ENCODE data around the gene CITED2. TPM values are rescaled to one million over a fixed set of nuclear protein-coding genes. Genes with fewer than 3 reads are reported as not detected.

Gene CITED2
- total RNA-seq, 1 experiment from 2014 or later, result 110 TPM

DNA sequence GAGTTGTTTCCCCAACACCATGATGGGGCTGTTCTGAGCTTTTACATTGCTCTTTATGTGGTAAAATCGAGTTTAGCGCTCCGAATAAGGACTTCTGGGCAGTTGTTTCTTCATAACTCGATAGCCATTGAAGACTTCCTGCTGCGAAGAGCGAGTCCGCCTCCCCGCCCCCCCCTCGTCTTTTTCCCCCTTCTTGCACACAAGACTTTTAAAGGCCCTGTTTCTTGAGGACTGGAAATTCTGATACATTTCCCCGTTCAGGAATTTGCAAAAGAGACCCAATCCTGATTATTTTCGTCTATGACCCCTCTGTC lies 1.5 kb upstream of the CITED2 start:
- Mint-ChIP-seq H3K9me3 (peaks cover 3 to 12% of the 10 kb centered on the region in 2 experiments; a peak in 4 of 5 replicates), H3K4me3 (peak overlapping the region; percentile 94 to 99), H3K36me3 (ENCODE audit: insufficient read depth in 1 of 3, low read depth in 3 of 3) (peaks cover 26 to 35% (median 32%) of the 10 kb centered on the region in 3 experiments), H3K27me3 (ENCODE audit: low read depth) (no peaks in the 10 kb centered on the region; the same call in 1 of the 2 replicates), H3K4me1 (peaks cover 27 to 30% of the 10 kb centered on the region in 2 experiments), H3K27ac (peak overlapping the region; percentile 98 to 99 (median 98))
- no peak for DNase-seq
- H4K91ac ChIP-seq (ENCODE audit: insufficient read length, low read depth, low read length), result no peak overlapping the region
- no peak overlapping the region for H2BK15ac ChIP-seq (ENCODE audit: low read depth, low read length)
- no peak overlapping the region for H2BK5ac ChIP-seq (ENCODE audit: insufficient read length, low read length)
- no peak overlapping the region for H3K56ac ChIP-seq (ENCODE audit: insufficient read length, low read depth, low read length)
- H3K27ac ChIP-seq (ENCODE audit: insufficient read length, low read depth, low read length), result peak overlapping the region; percentile 57
- peak overlapping the region; percentile 82 for H3K9ac ChIP-seq (ENCODE audit: extremely low read depth, insufficient read length, low read length)
- H3K23me2 ChIP-seq (ENCODE audit: insufficient read length, low read depth, low read length, poor library complexity, severe bottlenecking), result peaks cover 14% of the 10 kb centered on the region
- H2BK120ac ChIP-seq (ENCODE audit: low read depth, low read length, poor library complexity, severe bottlenecking), result no peak overlapping the region
- no peak overlapping the region for H4K8ac ChIP-seq (replicated peaks; ENCODE audit: insufficient read length, low read depth, low read length)
- peak overlapping the region; percentile 49 for H3K18ac ChIP-seq (ENCODE audit: insufficient read length, low read depth, low read length)
- H2BK20ac ChIP-seq (ENCODE audit: low read depth, low read length, poor library complexity, severe bottlenecking), result no peak overlapping the region
- peak overlapping the region; percentile 74; the same call in 1 of the 2 replicates for H3K14ac ChIP-seq (ENCODE audit: insufficient read depth, low read length)
- TF ChIP-seq, protein P1, sequence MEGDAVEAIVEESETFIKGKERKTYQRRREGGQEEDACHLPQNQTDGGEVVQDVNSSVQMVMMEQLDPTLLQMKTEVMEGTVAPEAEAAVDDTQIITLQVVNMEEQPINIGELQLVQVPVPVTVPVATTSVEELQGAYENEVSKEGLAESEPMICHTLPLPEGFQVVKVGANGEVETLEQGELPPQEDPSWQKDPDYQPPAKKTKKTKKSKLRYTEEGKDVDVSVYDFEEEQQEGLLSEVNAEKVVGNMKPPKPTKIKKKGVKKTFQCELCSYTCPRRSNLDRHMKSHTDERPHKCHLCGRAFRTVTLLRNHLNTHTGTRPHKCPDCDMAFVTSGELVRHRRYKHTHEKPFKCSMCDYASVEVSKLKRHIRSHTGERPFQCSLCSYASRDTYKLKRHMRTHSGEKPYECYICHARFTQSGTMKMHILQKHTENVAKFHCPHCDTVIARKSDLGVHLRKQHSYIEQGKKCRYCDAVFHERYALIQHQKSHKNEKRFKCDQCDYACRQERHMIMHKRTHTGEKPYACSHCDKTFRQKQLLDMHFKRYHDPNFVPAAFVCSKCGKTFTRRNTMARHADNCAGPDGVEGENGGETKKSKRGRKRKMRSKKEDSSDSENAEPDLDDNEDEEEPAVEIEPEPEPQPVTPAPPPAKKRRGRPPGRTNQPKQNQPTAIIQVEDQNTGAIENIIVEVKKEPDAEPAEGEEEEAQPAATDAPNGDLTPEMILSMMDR (conservative IDR thresholded peaks at IDR 0.05), result no peak
- no peak overlapping the region; the same call in 1 of the 2 replicates for H3K4ac ChIP-seq (ENCODE audit: low read depth, low read length)
- peak overlapping the region; percentile 35 for H2AFZ ChIP-seq (ENCODE audit: low read length)
- H3K79me2 ChIP-seq (ENCODE audit: insufficient read depth, low read length), result peaks cover 5% of the 10 kb centered on the region; the same call in 1 of the 2 replicates
- no peak overlapping the region for H3T11ph ChIP-seq (ENCODE audit: low read length)
- no peaks in the 10 kb centered on the region for H4K20me1 ChIP-seq (ENCODE audit: control insufficient read depth, insufficient read depth, insufficient read length)
- peaks cover 6% of the 10 kb centered on the region; the same call in 1 of the 2 replicates for H3K4me1 ChIP-seq (ENCODE audit: insufficient read depth, low read length)
- H3K4me2 ChIP-seq (ENCODE audit: insufficient read depth, insufficient read length, low read length), result peak overlapping the region; percentile 73
- H3K79me1 ChIP-seq (ENCODE audit: insufficient read depth, low read depth, low read length, poor library complexity, severe bottlenecking), result no peaks in the 10 kb centered on the region
- no peak overlapping the region for H3K23ac ChIP-seq (ENCODE audit: insufficient read length, low read depth, low read length)
- H3K27me3 ChIP-seq (ENCODE audit: insufficient read depth, low read length), result no peaks in the 10 kb centered on the region
- WGBS (ENCODE audit: extremely low coverage, insufficient read length, low lambda C conversion rate), result no CpG with 5 or more reads among the region's 11 CpGs
- H4K5ac ChIP-seq (ENCODE audit: insufficient read length, low read depth, low read length), result peak overlapping the region; percentile 31
- no peaks in the 10 kb centered on the region for H3K9me3 ChIP-seq (ENCODE audit: control insufficient read depth, low read depth, low read length)
- no peak overlapping the region for H2BK12ac ChIP-seq (ENCODE audit: insufficient read length, low read depth, low read length)
- no peak overlapping the region for H2AK5ac ChIP-seq (ENCODE audit: insufficient read length, low read length)
